Amniotic stem cell (primary cell): ENCODE measurements around the gene WDR75.
A peak's percentile ranks its signal among the peaks of the same experiment; 100 is the strongest.
"Not testable (repeated sequence)": the region's sequence is repeated elsewhere in the genome, so short reads cannot be mapped to it uniquely, and the experiment has no call there.

Experiments
- DNase-seq: peaks from one replicate; lab custom pipeline; 2025; lab: John Stamatoyannopoulos, UW

The WDR75 gene

GRCh38 chr2:189441709-189442074 lies 418 bp downstream of the WDR75 start:
- DNase-seq = no peak

GRCh38 chr2:189442468-189442867 lies 1.2 kb downstream of the WDR75 start:
- DNase-seq = no peak

DNA sequence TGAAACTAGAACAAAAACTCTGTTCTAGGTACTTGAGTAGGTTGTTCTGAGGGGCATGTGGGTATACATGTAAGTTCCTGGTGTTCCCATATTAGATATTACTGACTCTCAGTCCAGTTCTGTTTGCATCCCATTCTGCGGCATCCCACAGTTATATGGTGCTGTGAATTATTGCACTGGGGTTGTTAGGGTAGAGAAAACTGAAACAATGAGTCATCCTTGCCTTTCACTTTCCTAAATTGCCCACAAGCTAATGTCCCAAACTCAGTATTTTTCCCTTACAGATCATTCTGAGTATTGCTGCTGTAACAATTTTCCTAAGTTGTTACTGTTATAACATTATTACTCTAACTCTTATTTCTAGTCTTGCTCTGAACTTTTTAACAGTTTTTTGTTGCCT lies 3.0 kb downstream of the WDR75 start:
- no peak for DNase-seq

DNA sequence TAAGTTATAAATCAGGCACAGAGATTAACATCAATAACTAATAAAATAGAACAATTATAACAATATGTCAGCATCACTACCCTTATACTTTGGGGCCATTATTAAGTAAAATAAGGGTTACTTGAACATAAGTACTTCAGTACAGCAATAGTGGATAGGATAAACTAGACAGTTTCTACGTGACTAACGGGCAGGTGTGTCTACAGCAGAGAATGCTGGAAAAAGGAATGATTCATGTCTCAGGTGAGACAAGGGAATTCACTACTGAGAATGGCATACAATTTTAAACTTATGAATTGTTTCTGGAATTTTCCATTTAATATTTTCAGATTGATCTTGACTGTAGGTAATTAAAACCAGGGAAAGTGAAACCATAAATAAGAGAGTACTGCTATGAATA lies 5.5 kb downstream of the WDR75 start:
- DNase-seq = no peak

GRCh38 chr2:189454009-189454408 lies 12.7 kb downstream of the WDR75 start:
- no peak for DNase-seq

GRCh38 chr2:189465076-189465475 lies 23.8 kb downstream of the WDR75 start:
- no peak for DNase-seq

DNA sequence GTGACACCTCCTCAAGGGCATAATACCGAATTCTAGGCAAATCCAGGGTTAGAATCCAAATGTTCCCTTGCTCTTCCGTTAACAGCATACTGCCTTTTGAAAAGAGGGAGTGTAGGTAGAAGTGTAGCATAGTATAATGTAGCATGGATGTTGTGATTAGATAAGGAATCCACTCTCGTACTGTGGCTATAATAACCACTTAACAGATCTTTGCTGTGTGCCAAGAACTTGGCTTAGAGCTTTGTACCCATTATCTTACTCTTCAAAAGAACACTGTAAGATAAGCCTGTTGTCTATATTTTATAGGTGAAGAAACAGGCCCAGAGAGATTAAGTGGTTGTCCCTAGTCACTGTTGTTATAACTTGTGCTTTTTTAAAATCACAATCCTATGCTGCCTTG lies 24.2 kb downstream of the WDR75 start:
- no peak for DNase-seq

GRCh38 chr2:189466046-189466445 lies 24.8 kb downstream of the WDR75 start:
- DNase-seq = no peak

DNA sequence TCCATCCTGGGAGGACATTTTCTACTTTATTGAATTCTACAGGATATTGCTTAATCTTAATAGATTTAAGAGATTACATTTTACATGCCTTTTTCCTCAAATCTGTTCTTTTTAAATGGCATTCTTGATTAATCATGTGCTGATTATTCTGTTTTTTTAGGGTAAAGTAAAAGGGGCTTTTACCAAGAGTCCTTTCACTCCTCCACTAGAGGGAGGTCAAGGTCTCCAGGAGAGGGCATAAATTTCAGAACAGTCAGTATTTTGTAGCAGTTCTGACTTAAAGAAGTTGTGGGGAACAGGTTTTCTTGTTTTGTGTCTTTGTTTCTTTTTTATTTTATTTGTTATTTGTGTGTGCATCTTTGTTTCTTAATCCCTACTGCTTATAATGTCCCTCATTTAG lies 25.4 kb downstream of the WDR75 start:
- DNase-seq = peak; percentile 18

DNA sequence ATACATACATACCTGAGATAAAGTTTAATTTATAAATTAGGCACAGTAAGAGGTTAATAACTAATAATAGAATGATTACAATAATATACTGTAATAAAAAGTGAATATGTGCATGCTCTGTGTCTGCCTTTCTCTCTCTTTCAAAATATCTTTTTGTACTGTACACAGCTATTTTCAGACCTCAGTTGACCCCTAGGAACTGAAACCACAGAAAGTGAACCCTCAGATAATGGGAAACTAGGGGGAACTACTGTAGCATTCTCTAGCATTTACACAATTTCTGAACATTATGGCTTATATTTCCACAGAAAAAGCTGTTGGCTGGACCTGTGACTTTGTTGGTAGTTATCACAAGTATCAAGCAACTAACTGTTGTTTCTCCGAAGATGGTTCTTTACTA lies 25.9 kb downstream of the WDR75 start:
- no peak for DNase-seq

DNA sequence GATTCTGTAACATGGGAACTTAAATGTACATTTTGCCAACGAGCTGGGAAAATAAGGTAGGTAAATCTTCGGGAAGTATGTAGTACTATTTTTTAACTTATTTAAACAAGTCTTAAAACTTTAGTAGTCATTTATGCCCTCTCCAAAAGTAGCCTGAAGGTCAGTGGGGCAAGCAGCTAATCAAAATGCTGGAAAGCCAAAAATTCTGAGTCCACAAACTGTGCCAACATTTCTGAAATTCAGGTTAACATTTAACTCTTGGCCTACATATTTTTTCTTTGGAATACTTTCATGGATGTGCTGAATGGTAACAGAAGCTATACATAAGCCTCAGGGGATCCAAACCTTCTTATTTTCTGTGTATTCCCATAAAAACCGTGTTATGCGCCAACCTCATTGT lies 26.3 kb downstream of the WDR75 start:
- no peak for DNase-seq

GRCh38 chr2:189474526-189474925 lies 33.3 kb downstream of the WDR75 start:
- DNase-seq = no peak

GRCh38 chr2:189477756-189478155 lies 36.5 kb downstream of the WDR75 start:
- DNase-seq = no peak

DNA sequence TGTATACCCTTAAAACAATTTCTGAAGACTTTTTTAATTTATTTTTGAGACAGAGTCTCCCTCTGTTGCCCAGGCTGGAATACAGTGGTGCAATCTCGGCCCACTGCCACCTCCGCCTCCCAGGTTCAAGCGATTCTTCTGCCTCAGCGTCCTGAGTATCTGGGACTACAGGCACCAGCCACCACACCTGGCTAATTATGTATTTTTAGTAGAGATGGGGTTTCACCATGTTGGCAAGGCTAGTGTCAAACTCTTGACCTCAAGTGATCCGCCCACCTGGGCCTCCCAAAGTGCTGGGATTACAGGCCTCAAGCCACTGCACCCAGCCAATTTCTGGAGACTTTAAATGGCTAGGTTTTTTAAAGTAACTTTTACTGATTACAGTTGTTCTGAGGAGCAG lies 37.0 kb downstream of the WDR75 start:
- DNase-seq = not testable (repeated sequence)

DNA sequence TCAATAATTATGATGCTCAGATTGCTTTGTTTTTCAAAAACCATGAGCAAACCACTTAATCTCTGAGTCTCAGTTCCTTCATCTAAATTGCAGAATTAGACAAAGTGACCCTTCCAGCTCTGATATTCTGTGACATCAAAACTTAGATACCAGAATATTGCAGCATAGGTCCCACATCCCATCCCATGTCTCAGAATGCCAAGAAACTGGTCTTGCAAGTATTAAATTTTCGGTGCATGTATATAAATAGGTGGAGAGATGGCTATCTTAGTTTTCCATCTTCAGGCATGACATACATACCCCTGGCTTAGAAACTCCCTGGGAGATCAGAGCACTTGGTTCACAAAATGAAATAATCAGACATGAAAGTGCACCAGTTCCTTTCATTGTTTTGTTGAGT lies 39.8 kb downstream of the WDR75 start:
- DNase-seq = no peak

DNA sequence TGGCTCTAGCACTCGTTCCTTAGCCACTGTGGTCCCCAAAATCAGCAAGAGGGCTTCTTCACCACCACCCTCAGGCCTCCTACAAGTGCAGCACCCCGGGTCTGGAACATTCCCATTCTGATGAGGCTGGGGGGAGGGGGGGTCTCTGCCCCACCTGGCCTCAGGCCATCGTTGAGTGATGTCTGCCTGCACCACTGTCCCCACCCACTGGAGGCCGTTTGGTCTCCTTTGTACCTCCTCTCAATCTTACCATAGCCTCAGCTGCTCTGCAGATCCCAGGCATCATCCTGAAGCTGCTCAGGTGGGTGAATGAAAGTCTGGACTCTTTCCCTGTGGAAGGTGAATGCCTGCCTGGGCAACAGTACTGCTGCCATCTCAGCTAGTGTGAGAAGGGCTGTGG lies 42.3 kb downstream of the WDR75 start:
- no peak for DNase-seq

GRCh38 chr2:189483980-189484740 lies 42.9 kb downstream of the WDR75 start:
- no peak for DNase-seq

DNA sequence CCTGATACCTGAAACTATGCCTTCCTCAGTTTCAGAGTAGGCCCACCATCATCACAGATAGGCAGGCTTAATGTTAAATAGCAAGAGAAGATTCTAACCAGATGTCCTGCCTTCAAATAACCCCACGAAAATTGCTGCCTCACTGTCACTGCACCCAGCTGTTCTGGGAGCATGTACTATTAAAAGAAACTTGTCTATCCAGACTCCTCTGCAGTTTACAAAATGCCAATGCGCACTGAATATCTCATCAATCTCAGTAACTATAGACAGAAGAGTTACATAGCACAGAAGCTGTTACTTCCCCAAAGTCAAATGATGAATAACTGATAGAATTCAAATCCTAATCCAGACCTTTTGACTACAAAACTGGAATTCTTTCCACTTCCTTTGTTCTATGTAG lies 43.9 kb downstream of the WDR75 start:
- DNase-seq = no peak

DNA sequence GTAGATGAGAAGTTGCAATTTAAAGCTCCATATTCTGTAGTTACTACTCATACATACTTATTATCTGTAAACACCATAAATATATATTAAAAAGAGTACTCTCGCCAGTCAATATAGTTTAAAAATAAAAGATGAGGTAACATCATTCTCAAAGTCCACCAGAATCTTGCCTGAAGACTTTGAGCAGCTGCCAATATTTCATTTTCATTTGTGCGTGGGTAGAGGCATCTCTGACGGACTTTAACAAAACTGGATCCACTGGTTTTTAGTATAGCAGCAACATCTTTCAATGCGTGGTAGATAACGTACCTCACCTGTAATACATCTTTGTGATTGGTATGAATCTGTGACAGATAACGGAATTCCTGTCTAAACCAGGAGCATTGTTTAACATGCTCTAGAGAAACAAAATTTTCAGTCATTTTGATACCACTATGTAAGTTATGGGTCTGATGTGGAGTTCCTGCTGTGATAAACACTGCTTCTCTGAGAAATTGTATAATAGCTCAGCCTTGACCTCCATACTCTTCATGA lies 45.0 kb downstream of the WDR75 start:
- no peak for DNase-seq

GRCh38 chr2:189487283-189488007 lies 46.2 kb downstream of the WDR75 start:
- no peak for DNase-seq

- no peak for DNase-seq
Measured at GRCh38 chr2:189488008-189488310, 46.7 kb downstream of the WDR75 start.

- DNase-seq = no peak
Measured at GRCh38 chr2:189492451-189492850, 51.2 kb downstream of the WDR75 start.

DNA sequence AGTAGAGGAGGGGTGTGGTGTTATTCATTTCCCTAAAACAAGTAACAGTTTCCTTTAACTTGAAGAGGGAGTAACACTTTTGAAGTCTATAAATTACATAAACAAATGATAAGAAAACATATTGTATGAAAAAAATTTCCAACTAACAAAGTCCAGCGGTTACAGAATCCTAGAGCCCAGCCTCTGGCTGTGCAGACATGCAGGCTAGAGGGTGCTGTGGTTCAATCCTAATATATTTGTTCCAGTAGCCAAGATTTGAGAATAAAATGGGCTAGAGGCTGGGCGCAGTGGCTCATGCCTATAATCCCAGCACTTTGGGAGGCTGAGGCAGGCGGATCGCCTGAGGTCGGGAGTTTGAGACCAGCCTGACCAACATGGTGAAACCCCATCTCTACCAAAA lies 56.9 kb downstream of the WDR75 start:
- DNase-seq = no peak

DNA sequence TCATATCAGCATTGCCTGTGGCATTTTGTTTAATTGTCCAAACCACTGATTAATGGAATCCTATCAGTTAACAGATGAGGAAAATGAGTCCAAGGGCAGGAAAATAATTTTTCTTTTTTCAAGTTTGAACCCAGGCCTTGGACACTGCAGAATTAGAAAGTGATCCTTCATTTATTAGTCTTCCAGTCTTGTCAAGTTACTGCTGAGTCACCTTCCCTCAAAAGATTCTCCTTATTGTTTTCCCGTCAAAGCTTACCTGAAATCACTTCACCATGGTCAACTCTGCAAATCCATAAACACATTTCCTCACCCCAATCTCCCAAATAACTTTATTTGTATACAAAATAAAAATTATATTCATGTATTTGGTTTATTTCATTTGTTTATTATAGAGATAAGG lies 57.9 kb downstream of the WDR75 start:
- DNase-seq = no peak
